ENCODE results near the gene SBNO1. TPM values are rescaled to one million over a fixed set of nuclear protein-coding genes. Genes with fewer than 3 reads are reported as not detected.

The SBNO1 gene
- total RNA-seq, 1 donor from 2014 or later = 26.1 TPM

DNA sequence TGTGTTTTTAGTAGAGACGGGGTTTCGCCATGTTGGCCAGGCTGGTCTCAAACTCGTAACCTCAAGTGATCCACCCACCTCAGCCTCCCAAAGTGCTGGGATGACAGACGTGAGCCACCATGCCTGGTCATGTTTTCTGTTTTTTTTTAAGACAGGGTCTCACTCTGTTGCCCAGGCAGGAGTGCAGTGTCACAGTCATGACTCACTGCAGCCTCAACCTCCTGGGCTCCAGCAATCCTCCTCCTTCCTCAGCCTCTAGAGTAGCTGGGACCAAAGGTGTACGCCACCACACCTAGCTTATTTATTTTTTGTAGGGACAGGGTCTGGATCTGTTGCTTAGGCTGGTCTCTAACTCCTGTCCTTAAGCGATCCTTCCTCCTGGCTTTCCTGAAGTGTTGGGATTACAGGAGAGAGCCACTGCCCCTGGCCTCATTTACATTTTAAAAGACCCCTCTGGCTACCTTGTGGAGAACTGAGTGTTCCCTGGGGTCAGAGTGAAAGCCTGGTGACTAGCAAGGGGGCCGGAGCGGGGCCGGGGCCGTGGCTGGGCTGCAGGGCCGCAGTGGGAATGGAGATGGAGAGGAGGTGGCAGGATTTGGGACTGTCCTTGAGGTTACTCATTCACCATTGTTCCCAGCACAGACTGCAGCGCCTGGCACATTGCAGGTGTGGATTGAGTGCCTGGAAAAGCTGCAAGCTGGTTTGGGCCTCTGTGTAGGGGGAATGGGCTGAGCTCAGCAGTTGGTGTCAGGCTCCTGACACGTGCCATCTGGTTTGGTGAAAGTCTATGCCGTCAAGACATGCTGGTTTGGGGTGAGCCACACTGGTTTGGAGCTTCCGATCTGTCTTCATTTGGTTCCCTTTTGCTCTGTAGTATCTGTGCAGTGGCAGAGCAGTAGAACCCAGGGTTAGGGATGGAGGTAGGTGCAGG, 37.4 kb upstream of the SBNO1 start:
- H3K27me3 ChIP-seq (ENCODE audit: control insufficient read depth, insufficient read depth, low read length) = no peaks in the 10 kb centered on the region
- no peak for FAIRE-seq
- DNase-seq (ENCODE audit: low read depth) = no peak
- TF ChIP-seq, protein P1, sequence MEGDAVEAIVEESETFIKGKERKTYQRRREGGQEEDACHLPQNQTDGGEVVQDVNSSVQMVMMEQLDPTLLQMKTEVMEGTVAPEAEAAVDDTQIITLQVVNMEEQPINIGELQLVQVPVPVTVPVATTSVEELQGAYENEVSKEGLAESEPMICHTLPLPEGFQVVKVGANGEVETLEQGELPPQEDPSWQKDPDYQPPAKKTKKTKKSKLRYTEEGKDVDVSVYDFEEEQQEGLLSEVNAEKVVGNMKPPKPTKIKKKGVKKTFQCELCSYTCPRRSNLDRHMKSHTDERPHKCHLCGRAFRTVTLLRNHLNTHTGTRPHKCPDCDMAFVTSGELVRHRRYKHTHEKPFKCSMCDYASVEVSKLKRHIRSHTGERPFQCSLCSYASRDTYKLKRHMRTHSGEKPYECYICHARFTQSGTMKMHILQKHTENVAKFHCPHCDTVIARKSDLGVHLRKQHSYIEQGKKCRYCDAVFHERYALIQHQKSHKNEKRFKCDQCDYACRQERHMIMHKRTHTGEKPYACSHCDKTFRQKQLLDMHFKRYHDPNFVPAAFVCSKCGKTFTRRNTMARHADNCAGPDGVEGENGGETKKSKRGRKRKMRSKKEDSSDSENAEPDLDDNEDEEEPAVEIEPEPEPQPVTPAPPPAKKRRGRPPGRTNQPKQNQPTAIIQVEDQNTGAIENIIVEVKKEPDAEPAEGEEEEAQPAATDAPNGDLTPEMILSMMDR (IDR thresholded peaks at IDR 0.05; ENCODE audit: insufficient read depth, low read length, severe bottlenecking) = no peak
- peaks cover 32% of the 10 kb centered on the region for H3K36me3 ChIP-seq (ENCODE audit: control insufficient read depth, insufficient read depth, low read length)
- H3K4me3 ChIP-seq (ENCODE audit: low read depth, low read length) = no peak overlapping the region

DNA sequence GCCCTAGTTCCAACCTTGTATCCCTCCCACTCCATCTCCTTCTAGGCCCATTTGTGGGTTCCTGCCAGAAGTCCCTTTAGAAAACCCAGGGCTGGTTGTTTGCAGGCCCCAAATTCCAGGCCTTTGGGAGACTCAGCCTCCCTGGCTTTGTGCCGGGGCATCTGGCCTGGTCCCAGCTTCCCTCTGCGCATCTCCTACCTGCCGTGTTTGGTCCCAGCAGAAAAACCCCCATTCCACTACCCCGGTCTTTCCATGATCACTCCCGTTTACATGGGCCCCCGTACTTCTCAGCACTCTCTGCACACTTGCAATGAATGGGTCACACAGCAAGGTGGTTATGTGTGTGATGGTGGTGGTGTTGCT, 34.6 kb upstream of the SBNO1 start:
- Histone ChIP-seq H3K4me3 (ENCODE audit: low read depth, low read length) (no peak overlapping the region), H3K27me3 (ENCODE audit: control insufficient read depth, insufficient read depth, low read length) (no peaks in the 10 kb centered on the region), H3K36me3 (ENCODE audit: control insufficient read depth, insufficient read depth, low read length) (peaks cover 43% of the 10 kb centered on the region)
- TF ChIP-seq, protein P1 (IDR thresholded peaks at IDR 0.05; ENCODE audit: insufficient read depth, low read length, severe bottlenecking) = no peak
- DNase-seq (ENCODE audit: low read depth) (no peak), FAIRE-seq (no peak)

DNA sequence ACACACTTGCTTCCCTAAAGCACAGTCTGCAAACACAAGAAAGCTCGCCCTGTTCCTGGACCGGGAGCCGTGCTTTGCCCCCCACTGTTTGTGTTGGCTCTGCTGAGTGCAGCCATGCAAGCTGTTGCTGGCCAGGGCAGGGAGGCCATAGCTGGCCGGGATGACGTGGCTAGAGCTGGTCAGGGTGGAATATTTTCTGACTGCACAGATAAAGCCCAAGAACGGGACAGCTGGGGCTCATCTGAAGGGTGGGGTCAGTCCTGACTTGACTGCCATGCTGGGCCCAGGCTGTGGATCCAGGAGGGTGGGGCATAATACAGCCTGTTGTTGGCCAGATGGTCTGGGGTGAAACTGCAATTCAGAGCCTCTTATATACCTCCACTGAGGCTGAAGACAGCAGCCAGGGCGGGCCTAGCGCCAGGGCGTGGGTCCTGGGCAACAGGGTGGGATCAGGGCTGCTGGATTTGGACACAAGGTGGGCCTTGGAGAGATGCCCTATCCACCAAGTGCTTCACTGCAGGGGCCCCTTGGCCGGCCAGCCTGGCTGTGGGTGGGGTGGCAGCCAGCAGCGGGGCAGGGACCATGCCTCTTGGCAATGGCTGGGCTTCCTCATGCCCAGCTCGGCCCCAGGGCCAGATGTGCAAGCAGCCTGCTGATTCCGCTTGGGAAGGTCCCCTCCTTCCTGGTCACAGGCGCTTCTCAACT, 34.1 kb upstream of the SBNO1 start:
- H3K36me3 ChIP-seq (ENCODE audit: control insufficient read depth, insufficient read depth, low read length) = peaks cover 41% of the 10 kb centered on the region
- DNase-seq (ENCODE audit: low read depth) (no peak), FAIRE-seq (no peak)
- no peaks in the 10 kb centered on the region for H3K27me3 ChIP-seq (ENCODE audit: control insufficient read depth, insufficient read depth, low read length)
- TF ChIP-seq, protein P1 (IDR thresholded peaks at IDR 0.05; ENCODE audit: insufficient read depth, low read length, severe bottlenecking) = no peak
- H3K4me3 ChIP-seq (ENCODE audit: low read depth, low read length) = no peak overlapping the region

DNA sequence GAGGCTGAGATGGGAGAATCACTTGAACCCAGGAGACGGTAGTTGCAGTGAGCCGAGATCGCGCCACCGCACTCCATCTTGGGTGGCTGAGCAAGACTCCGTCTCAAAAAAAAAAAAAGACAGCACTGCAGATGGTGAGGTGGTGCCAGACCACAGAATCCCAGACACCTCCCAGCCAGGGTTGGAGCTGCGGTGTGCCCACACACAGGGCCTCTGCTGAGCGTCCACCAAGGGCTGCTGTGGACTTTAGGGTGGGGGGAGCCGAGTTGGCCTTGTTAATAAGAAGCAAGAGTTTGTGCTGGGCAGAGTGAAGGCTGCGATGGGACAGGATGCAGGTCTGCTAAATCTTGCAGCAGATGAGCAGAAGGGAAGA, 33.5 kb upstream of the SBNO1 start:
- TF ChIP-seq, protein P1 (IDR thresholded peaks at IDR 0.05; ENCODE audit: insufficient read depth, low read length, severe bottlenecking) = no peak
- H3K4me3 ChIP-seq (ENCODE audit: low read depth, low read length) = no peak overlapping the region
- H3K27me3 ChIP-seq (ENCODE audit: control insufficient read depth, insufficient read depth, low read length) = no peaks in the 10 kb centered on the region
- DNase-seq (ENCODE audit: low read depth) = no peak
- H3K36me3 ChIP-seq (ENCODE audit: control insufficient read depth, insufficient read depth, low read length) = peaks cover 38% of the 10 kb centered on the region
- FAIRE-seq = no peak

DNA sequence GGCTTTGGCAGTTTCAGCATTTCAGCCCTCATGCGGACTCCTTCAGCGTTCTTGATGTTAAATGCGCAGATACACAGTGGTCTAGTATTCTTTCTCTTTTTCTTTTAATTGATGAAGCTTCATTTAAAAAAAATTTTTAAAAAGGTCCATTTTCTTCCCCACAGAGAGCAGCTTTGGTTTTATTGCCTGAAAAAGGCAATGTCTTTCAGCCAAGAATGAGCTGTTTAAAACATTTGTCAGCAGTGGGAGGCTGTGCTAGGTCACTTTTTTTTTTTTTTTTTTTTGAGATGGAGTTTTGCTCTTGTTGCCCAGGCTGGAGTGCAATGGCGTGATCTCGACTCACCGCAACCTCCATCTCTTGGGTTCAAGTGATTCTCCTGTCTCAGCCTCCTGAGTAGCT, 32.8 kb upstream of the SBNO1 start:
- FAIRE-seq = no peak
- TF ChIP-seq, protein P1 (IDR thresholded peaks at IDR 0.05; ENCODE audit: insufficient read depth, low read length, severe bottlenecking) = no peak
- Histone ChIP-seq H3K27me3 (ENCODE audit: control insufficient read depth, insufficient read depth, low read length) (no peaks in the 10 kb centered on the region), H3K4me3 (ENCODE audit: low read depth, low read length) (no peak overlapping the region), H3K36me3 (ENCODE audit: control insufficient read depth, insufficient read depth, low read length) (peaks cover 33% of the 10 kb centered on the region)
- DNase-seq (ENCODE audit: low read depth) = no peak
